Measurements from ENCODE around the gene UNC45A. TPM values are rescaled to one million over a fixed set of nuclear protein-coding genes. Genes with fewer than 3 reads are reported as not detected.

The UNC45A gene
- total and polyA plus RNA-seq, 2 experiments from 2014 or later, result 55.2 to 55.3 TPM

- Histone ChIP-seq H3K4me2 (no peak overlapping the region), H2AFZ (no peak overlapping the region), H3K4me1 (ENCODE audit: insufficient read depth) (no peaks in the 10 kb centered on the region), H3K9me3 (ENCODE audit: low read depth) (no peaks in the 10 kb centered on the region), H3K27me3 (no peaks in the 10 kb centered on the region), H3K9me2 (replicated peaks; ENCODE audit: insufficient read depth) (no peaks in the 10 kb centered on the region), H3K79me2 (no peaks in the 10 kb centered on the region), H3K27ac (no peak overlapping the region), H3K36me3 (replicated peaks; ENCODE audit: insufficient read depth, low read depth) (no peaks in the 10 kb centered on the region), H4K20me1 (ENCODE audit: insufficient read depth, poor library complexity, severe bottlenecking) (no peaks in the 10 kb centered on the region), H3K4me3 (no peak overlapping the region)
- no peak for DNase-seq (ENCODE audit: low spot score)
- WGBS (ENCODE audit: low lambda C conversion rate, missing lambda C conversion rate), result 92% methylated on average over 7 of the region's 7 CpGs
- TF ChIP-seq EZH2phosphoT487 (IDR thresholded peaks at IDR 0.05; ENCODE audit: low read depth, severe bottlenecking, unreplicated experiment) (no peak), CTCF (IDR thresholded peaks at IDR 0.05; ENCODE audit: poor library complexity) (no peak), EZH2 (IDR thresholded peaks at IDR 0.05; ENCODE audit: borderline replicate concordance) (no peak)
These were observed 10.0 kb downstream of the UNC45A start for GRCh38 chr15:90945091-90945490.

- WGBS (ENCODE audit: low lambda C conversion rate, missing lambda C conversion rate), result 96% methylated on average over 16 of the region's 16 CpGs
- TF ChIP-seq EZH2phosphoT487 (IDR thresholded peaks at IDR 0.05; ENCODE audit: low read depth, severe bottlenecking, unreplicated experiment) (no peak), EZH2 (IDR thresholded peaks at IDR 0.05; ENCODE audit: borderline replicate concordance) (no peak), CTCF (IDR thresholded peaks at IDR 0.05; ENCODE audit: poor library complexity) (no peak)
- H3K36me3 ChIP-seq (replicated peaks; ENCODE audit: insufficient read depth, low read depth), result no peaks in the 10 kb centered on the region
These were observed 11.5 kb downstream of the UNC45A start for GRCh38 chr15:90946538-90946937.

GRCh38 chr15:90946941-90947576 is 12.0 kb downstream of the UNC45A start:
- H3K27me3 ChIP-seq, result no peaks in the 10 kb centered on the region
- H4K20me1 ChIP-seq (ENCODE audit: insufficient read depth, poor library complexity, severe bottlenecking), result no peaks in the 10 kb centered on the region
- H3K9me2 ChIP-seq (replicated peaks; ENCODE audit: insufficient read depth), result no peaks in the 10 kb centered on the region
- DNase-seq (ENCODE audit: low spot score), result no peak
- no peaks in the 10 kb centered on the region for H3K36me3 ChIP-seq (replicated peaks; ENCODE audit: insufficient read depth, low read depth)
- no peaks in the 10 kb centered on the region for H3K9me3 ChIP-seq (ENCODE audit: low read depth)
- H3K4me3 ChIP-seq, result no peak overlapping the region
- no peaks in the 10 kb centered on the region for H3K4me1 ChIP-seq (ENCODE audit: insufficient read depth)
- H3K27ac ChIP-seq, result no peak overlapping the region
- H2AFZ ChIP-seq, result no peak overlapping the region
- 85% methylated on average over 8 of the region's 8 CpGs for WGBS (ENCODE audit: low lambda C conversion rate, missing lambda C conversion rate)
- no peak overlapping the region for H3K4me2 ChIP-seq
- no peaks in the 10 kb centered on the region for H3K79me2 ChIP-seq
- TF ChIP-seq CTCF (IDR thresholded peaks at IDR 0.05; ENCODE audit: poor library complexity), result no peak
- TF ChIP-seq EZH2phosphoT487 (IDR thresholded peaks at IDR 0.05; ENCODE audit: low read depth, severe bottlenecking, unreplicated experiment), result no peak
- TF ChIP-seq EZH2 (IDR thresholded peaks at IDR 0.05; ENCODE audit: borderline replicate concordance), result no peak

More at GRCh38 chr15:90946538-90946937, 11.5 kb downstream of the UNC45A start:
- H3K9me2 ChIP-seq (replicated peaks; ENCODE audit: insufficient read depth), result no peaks in the 10 kb centered on the region
- H3K4me1 ChIP-seq (ENCODE audit: insufficient read depth), result no peaks in the 10 kb centered on the region
- H3K4me3 ChIP-seq, result no peak overlapping the region
- no peaks in the 10 kb centered on the region for H3K79me2 ChIP-seq
- H3K9me3 ChIP-seq (ENCODE audit: low read depth), result no peaks in the 10 kb centered on the region
- H2AFZ ChIP-seq, result no peak overlapping the region
- no peak overlapping the region for H3K27ac ChIP-seq
- H3K4me2 ChIP-seq, result no peak overlapping the region
- DNase-seq (ENCODE audit: low spot score), result no peak
- no peaks in the 10 kb centered on the region for H4K20me1 ChIP-seq (ENCODE audit: insufficient read depth, poor library complexity, severe bottlenecking)
- no peaks in the 10 kb centered on the region for H3K27me3 ChIP-seq
